Posterior cingulate gyrus (tissue), 11 donors: Measurements from ENCODE around the gene GAGE12C.
"Not testable (repeated sequence)": the region's sequence is repeated elsewhere in the genome, so short reads cannot be mapped to it uniquely, and the experiment has no call there.

Experiments used
- DNase-seq, 10 donors: peaks; one replicate each; pipeline versions ENCODE4 v3.0.0 to v3.0.0-alpha.2; 2020 to 2021; ENCODE audit warnings: mixed read lengths in 3 of 10
- intact Hi-C: fragments of 100-400 bp; cut with DNase I; formaldehyde crosslinking; loops from one replicate; pipeline ENCODE4 v1.15.1; 2023

GAGE12C gene

DNA sequence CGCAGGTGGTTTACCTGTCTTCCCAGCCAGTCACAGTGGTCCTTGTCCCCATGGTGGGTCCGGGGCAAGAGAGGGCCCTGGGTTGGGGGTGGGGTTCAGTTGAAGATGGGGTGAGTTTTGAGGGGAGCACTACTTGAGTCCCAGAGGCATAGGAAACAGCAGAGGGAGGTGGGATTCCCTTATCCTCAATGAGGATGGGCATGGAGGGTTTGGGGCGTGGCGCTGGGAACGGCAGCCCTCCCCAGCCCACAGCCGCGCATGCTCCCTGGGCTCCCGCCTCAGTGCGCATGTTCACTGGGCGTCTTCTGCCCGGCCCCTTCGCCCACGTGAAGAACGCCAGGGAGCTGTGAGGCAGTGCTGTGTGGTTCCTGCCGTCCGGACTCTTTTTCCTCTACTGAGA is at the start of gene GAGE12C:
Gene GAGE12C (plus strand): TSS at position 301 of the 400 bp plus-strand sequence. CDS start 1,155 bp downstream, outside the sequence.
- intact Hi-C loops, DNase-seq: not testable (repeated sequence)

DNA sequence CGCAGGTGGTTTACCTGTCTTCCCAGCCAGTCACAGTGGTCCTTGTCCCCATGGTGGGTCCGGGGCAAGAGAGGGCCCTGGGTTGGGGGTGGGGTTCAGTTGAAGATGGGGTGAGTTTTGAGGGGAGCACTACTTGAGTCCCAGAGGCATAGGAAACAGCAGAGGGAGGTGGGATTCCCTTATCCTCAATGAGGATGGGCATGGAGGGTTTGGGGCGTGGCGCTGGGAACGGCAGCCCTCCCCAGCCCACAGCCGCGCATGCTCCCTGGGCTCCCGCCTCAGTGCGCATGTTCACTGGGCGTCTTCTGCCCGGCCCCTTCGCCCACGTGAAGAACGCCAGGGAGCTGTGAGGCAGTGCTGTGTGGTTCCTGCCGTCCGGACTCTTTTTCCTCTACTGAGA is 9.5 kb downstream of the GAGE12C start, which contains the start of gene GAGE12D:
Gene GAGE12D (plus strand): TSS at position 301 of the 400 bp plus-strand sequence. CDS start 1,155 bp downstream, outside the sequence.
- intact Hi-C loops, DNase-seq: not testable (repeated sequence)

GRCh38 chrX:49550989-49551388 is 19.0 kb downstream of the GAGE12C start, which contains the start of gene GAGE12E:
GAGE12E (plus strand) TSS chrX:49551289; CDS start chrX:49552444, 1,155 bp downstream.
- DNase-seq, intact Hi-C loops: not testable (repeated sequence)

DNA sequence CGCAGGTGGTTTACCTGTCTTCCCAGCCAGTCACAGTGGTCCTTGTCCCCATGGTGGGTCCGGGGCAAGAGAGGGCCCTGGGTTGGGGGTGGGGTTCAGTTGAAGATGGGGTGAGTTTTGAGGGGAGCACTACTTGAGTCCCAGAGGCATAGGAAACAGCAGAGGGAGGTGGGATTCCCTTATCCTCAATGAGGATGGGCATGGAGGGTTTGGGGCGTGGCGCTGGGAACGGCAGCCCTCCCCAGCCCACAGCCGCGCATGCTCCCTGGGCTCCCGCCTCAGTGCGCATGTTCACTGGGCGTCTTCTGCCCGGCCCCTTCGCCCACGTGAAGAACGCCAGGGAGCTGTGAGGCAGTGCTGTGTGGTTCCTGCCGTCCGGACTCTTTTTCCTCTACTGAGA is 28.6 kb downstream of the GAGE12C start, which contains the start of gene GAGE12F:
Gene GAGE12F (plus strand): TSS at position 301 of the 400 bp plus-strand sequence. CDS start 1,155 bp downstream, outside the sequence.
- DNase-seq, intact Hi-C loops: not testable (repeated sequence)

GRCh38 chrX:49568728-49569127 is 36.8 kb downstream of the GAGE12C start:
- peak in 2 of 10 donors; percentile 39 to 60 for DNase-seq
- intact Hi-C loops: not testable (repeated sequence)

GRCh38 chrX:49569152-49569551 is 37.2 kb downstream of the GAGE12C start:
- intact Hi-C loops: not testable (repeated sequence)
- peak in 2 of 10 donors; percentile 14 to 44 for DNase-seq

DNA sequence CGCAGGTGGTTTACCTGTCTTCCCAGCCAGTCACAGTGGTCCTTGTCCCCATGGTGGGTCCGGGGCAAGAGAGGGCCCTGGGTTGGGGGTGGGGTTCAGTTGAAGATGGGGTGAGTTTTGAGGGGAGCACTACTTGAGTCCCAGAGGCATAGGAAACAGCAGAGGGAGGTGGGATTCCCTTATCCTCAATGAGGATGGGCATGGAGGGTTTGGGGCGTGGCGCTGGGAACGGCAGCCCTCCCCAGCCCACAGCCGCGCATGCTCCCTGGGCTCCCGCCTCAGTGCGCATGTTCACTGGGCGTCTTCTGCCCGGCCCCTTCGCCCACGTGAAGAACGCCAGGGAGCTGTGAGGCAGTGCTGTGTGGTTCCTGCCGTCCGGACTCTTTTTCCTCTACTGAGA is 38.1 kb downstream of the GAGE12C start, which contains the start of gene GAGE12G:
Gene GAGE12G (plus strand): TSS at position 301 of the 400 bp plus-strand sequence. CDS start 1,155 bp downstream, outside the sequence.
- DNase-seq, intact Hi-C loops: not testable (repeated sequence)

- DNase-seq, intact Hi-C loops: not testable (repeated sequence)
These were observed 47.7 kb downstream of the GAGE12C start, which contains the start of gene GAGE12H for GRCh38 chrX:49579649-49580048. GAGE12H (plus strand) TSS chrX:49579949; CDS start chrX:49581104, 1,155 bp downstream.
